Erythroblast (primary cell): ENCODE measurements around the gene CGNL1.

Experiments
- DNase-seq, 2 experiments: peaks; one replicate each; lab custom pipeline; 2025; lab: John Stamatoyannopoulos, UW
- GATA1 ChIP-seq: IDR thresholded peaks from 2 replicates; pipeline ENCODE4 v1.6.1; 2011; ENCODE audit warnings: low read depth, mild to moderate bottlenecking, control low read depth, low read length, moderate library complexity
- POLR2A ChIP-seq: IDR thresholded peaks from 2 replicates; pipeline ENCODE4 v1.6.1; 2011; ENCODE audit warnings: mild to moderate bottlenecking, low read length

The CGNL1 gene

GRCh38 chr15:57343048-57343447, 33.3 kb upstream of the CGNL1 start:
- TF ChIP-seq POLR2A (no peak), GATA1 (no peak)

DNA sequence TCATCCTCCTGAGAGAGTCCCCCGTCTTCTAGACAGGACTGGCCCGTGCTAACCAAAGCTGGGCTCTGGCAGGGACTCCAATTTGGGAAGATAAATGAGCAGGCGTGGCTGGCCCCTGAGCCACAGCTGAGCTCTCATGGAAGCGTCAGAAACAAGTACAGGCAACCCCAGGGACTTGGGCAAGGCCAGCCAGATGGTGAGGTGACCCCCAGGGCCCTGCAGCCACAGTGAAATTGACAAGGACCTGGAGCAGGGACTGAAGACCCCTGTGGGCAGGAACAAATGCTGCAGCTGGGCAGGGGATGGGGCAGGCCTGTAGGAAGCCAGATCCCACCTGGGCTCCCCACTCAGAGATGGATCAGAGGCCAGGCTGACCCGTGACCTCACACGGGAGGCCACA, 32.8 kb upstream of the CGNL1 start:
- TF ChIP-seq GATA1 = no peak
- no peak for TF ChIP-seq POLR2A
- DNase-seq = no peak

More at GRCh38 chr15:57343048-57343447, 33.3 kb upstream of the CGNL1 start:
- DNase-seq = no peak

DNA sequence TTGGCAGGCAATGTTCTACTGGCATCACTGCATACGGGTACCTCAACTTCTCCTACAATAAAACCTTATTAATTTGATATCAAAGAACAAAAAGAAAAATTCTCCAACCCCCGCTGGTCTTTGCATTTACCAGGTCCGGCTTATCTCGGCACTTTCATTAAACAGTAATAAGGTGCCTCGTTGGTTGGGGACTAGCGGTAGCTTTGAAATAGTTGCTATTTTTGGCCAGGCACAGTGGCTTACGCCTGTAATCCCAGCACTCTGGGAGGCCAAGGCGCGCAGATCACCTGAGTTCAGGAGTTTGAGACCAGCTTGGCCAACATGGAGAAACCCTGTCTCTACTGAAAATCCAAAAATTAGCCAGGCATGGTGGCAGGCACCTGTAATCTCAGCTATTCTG, 32.0 kb upstream of the CGNL1 start:
- TF ChIP-seq POLR2A (no peak), GATA1 (no peak)

DNA sequence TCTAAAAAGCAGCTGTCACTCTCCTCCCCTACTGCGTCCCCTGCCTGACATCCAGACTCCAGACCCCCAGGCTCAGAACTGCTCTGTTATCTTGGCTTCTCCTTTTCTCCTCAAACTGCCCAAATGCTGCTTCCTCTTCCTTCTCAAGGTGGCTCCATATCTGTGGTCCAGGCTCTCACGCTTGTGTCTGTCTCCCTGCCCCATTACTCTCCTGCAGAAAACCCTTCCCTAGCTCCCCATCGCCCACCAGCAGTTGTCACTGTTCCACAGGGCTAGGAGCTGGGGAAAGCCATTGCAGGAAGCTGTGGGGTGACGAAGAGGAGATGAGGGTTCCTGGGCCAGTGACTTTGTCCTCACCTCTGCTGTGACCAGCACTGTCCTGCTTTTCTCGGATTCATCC, 30.7 kb upstream of the CGNL1 start:
- TF ChIP-seq GATA1 (no peak), POLR2A (no peak)
- DNase-seq = no peak

More for the DNA sequence above, 32.0 kb upstream of the CGNL1 start:
- DNase-seq = no peak

DNA sequence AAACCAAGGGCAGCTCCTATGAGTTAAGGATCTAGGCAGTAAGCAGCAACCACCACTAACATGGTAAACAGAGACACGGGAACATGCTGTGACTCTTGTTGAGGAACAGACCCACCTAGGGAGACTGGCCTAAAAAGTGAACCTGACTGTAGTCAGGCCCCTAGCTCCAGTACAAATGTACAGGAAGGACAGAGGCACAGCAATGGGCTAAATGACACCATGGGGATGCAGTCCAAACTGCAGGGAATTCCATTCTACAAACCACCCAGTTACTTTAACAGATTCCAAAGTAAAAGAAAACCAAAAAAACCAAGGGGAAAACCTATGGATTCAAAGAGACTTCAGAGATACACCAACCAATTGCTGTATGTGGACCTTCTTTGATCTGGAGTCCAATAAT, 28.2 kb upstream of the CGNL1 start:
- TF ChIP-seq POLR2A (no peak), GATA1 (no peak)
- no peak for DNase-seq

DNA sequence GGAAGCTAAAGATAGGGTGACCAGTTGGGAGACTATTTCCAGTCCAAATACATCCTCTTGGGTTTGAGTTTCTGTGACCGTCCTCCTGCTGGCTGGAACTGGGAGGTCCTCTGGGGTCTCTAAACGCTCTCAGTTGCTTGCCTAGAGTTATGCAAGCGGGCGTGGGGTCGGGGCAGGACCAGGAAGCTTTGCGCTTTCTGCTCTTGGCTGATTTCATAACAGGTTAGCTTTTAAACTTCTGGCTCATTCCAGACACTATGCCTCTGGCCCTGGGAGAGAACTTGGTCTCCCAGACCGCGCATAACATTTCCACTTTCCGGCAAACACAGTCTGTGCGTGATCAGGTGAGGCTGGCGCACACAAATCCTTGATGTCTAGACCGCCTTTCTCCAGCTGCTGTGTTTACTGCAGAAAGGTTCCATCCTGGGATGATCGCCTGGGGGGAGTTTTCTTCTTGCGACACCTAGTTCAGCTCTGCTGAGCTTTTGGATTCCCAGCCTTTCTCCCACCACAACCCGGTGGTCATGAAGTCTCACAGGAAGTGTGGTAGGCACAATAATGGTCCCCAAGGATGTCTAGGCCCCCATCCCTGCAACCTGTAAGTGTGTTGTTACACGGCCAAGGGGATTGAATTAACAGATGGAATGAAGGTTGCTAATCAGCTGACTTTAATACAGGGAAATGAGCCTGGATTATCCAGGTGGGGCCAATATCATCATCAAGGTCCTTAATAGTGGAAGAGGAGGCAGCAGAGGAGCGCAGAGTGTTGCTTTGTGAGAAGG, 23.6 kb upstream of the CGNL1 start:
- no peak for DNase-seq
- TF ChIP-seq GATA1 (no peak), POLR2A (no peak)

DNA sequence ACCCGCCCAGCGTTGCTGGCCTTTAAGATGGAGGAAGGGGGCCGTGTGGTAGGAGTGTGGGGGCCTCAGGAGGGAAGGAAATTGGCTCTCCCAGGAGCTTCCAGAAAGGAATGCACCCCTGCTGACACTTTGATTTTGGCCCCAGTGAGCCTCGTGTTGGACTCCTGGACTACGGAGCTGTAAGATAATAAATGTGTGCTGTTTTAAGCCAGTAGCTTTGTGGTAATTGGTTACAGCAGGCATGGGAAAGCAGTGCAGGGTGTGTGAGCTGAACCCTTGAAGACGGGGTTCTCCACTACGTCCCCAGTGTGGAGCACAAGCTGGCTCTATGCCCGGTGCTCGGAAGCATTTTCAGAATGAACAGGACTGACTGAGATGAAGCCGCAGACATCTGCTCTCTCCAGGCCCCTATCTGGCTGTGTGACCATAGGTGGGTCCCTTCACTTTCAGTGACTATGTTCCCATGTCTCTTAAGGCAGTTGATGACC, 22.9 kb upstream of the CGNL1 start:
- no peak for DNase-seq
- TF ChIP-seq GATA1 (no peak), POLR2A (no peak)

GRCh38 chr15:57354436-57355123, 21.7 kb upstream of the CGNL1 start:
- TF ChIP-seq POLR2A (no peak), GATA1 (no peak)
- no peak for DNase-seq

DNA sequence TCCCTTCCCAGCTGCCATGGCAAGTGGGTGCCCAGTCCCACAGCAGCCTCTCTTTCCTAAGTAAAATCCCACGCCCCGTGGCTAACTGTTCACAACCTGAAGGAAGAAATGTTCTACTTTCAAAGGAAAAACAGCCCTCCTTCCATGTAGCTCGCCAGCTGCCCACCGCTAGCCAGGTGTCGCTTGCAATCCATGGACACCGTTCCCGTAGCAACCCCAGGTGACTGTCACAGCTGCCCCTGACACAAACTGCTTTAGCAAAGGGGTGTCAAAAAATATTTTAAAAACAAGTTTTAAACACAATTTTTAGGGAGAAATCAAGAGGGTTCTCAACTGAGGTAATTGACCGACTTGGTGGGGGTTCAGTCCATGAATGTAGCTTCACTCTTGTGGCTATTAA, 21.0 kb upstream of the CGNL1 start:
- TF ChIP-seq POLR2A (no peak), GATA1 (no peak)
- no peak for DNase-seq

DNA sequence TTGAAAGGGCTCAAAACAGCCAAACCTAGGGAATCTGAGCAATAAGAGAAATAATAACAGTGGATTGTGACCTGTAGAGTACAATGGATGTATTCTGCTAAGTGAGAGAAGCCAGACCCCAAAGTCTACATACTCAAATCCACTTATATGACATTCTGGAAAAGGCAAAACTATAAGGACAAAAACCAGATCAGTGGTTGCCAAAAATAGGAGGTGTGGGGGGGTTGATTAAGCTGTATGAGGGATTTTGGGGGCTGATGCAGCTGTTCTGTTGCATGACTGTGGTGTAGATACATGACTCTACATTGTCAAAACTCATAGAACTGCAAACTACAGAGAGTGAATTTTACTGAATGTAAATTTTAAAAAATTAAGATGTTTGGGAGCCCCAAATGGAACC, 20.1 kb upstream of the CGNL1 start:
- TF ChIP-seq GATA1 (no peak), POLR2A (no peak)
- DNase-seq = no peak

GRCh38 chr15:57356636-57357035, 19.7 kb upstream of the CGNL1 start:
- TF ChIP-seq POLR2A (no peak), GATA1 (no peak)
- DNase-seq = no peak

- no peak for DNase-seq
- TF ChIP-seq GATA1 = no peak
- TF ChIP-seq POLR2A = no peak
Measured at GRCh38 chr15:57357799-57358198, 18.5 kb upstream of the CGNL1 start.

DNA sequence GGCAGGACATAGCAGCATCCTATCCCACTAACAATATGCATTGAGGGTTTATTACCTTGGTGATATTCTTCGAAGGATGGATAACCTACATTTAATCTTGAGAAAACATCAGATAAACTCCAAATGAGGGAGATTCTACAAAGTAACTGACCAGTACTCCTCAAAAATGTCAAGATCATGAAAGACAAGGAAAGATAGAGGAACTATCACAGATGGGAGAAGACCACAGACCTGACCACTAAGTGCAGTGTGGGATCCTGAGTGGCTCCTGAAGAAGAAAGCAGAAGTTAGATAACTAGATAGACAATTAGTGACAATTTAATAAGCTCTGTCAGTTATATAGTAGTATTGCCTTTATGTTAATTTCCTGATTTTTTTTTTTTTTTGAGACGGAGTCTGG, 17.7 kb upstream of the CGNL1 start:
- TF ChIP-seq POLR2A = no peak
- TF ChIP-seq GATA1 = no peak
- no peak for DNase-seq

- TF ChIP-seq GATA1 = no peak
- TF ChIP-seq POLR2A = no peak
- DNase-seq = no peak
Measured at GRCh38 chr15:57363661-57364060, 12.6 kb upstream of the CGNL1 start.
